Activated T-cell treated with anti-CD3 and anti-CD28 coated beads for 1 hour (primary cell): Measurements from ENCODE around the gene RANBP3.
A peak's percentile ranks its signal among the peaks of the same experiment; 100 is the strongest.
"Not testable (repeated sequence)": the region's sequence is repeated elsewhere in the genome, so short reads cannot be mapped to it uniquely, and the experiment has no call there.

Experiments used
- DNase-seq: peaks from one replicate; pipeline ENCODE4 v3.0.0-alpha.2; 2020; ENCODE audit warnings: low read depth

The RANBP3 gene

GRCh38 chr19:5966215-5966614 lies 11.7 kb downstream of the RANBP3 start:
- no peak for DNase-seq

GRCh38 chr19:5964816-5965565 lies 12.9 kb downstream of the RANBP3 start:
- DNase-seq: no peak

- DNase-seq: no peak
Measured at GRCh38 chr19:5963855-5964254, 14.1 kb downstream of the RANBP3 start.

- not testable (repeated sequence) for DNase-seq
Measured at GRCh38 chr19:5963259-5963658, 14.7 kb downstream of the RANBP3 start.

GRCh38 chr19:5961969-5962945 lies 15.7 kb downstream of the RANBP3 start:
- peak; percentile 60 for DNase-seq

- not testable (repeated sequence) for DNase-seq
Measured at GRCh38 chr19:5961641-5961968, 16.3 kb downstream of the RANBP3 start.

DNA sequence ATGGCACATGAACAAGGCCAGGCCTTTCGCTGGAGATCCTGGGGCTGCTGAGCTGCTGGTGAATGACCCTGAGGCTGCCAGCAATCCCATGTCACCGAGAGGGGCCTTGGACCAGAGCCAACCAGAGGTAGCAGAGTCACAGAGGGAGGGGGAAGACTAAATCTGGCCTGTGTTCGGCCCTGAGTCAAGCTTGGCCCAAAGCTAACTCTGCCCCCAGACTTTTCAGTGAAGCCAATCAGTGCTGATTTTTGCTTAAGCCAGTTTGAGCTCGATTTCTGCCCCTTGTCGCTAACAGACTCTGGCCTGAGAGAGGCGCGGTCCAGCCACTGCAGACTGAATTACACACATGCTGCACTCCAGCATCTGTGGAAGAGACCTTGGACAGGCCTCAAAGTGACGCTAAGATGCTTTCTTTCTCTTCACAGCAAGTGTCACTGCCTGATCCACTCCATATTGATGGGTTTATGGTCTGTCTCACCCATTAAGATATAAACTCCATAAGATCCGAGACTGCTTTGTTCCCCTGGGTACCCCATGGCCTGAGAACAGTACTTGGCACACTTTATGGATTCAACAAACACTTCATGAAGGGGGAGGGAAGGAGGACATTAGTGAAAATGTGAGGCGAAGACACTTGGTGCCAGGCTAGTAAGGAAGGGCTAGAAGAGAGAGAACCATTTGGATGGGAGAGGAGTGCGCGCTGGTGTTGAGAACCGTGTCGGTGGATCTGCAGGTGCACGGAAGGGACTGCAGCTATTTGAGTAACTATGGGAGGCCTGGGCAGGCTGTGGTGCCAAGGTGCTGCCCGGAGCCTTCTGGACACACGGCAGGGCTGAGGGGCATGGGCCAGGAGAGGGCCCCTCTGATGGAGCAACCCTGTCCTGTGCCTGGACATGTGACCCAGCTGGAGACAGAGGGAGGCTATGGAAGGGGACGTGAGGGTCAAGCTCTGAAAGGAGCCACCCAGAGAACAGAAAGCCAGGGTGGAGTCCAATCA lies 17.6 kb downstream of the RANBP3 start:
- DNase-seq: no peak

DNA sequence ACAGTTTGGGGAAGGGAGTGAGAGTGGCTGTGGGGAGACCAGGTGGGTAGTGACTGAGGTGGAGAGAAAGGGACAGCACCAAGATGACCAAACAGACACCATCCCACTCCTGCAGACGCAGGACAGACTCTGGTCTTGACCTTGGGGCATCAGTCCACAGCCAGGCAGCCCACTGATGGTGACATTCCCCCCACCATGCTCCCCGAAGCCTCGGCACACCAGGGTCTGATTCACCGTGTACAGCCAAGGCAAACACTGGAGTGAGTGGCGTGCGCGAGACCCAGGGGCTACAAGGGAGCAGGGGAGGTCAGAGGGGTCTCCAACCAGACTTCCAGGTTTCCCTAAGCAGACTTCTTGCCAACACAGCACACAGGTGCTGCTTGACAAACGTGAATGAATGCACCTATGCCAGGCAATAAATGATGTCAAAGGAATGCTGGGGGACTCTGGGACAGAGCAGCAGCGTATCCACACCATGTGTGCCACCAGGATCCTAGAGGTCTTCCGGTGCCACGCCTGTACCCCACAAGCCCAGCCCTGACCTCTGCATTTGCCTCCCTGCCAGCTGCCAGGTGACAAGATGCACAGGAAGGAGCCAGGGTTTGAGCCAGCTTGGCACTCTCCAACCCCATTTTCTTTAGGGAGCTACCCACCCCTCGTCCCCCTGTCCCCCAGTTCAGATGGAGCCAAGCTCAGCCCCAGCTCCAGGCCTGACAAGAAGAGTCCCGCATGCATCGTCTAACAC lies 18.5 kb downstream of the RANBP3 start:
- DNase-seq: no peak

DNA sequence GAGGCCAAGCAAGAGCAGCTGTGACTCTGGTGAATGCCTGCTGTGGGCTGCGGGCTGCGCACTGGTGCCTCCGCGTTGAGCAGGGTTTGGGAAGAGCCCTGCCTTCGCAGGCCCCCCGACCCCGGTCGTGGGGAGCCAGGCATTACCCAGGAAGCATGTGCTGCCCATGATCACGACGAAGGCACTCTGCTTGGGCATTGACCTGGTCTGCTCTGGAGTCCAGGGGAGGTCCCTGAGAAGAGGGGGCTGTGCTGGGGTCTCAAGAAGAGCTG lies 19.2 kb downstream of the RANBP3 start:
- DNase-seq: no peak

DNA sequence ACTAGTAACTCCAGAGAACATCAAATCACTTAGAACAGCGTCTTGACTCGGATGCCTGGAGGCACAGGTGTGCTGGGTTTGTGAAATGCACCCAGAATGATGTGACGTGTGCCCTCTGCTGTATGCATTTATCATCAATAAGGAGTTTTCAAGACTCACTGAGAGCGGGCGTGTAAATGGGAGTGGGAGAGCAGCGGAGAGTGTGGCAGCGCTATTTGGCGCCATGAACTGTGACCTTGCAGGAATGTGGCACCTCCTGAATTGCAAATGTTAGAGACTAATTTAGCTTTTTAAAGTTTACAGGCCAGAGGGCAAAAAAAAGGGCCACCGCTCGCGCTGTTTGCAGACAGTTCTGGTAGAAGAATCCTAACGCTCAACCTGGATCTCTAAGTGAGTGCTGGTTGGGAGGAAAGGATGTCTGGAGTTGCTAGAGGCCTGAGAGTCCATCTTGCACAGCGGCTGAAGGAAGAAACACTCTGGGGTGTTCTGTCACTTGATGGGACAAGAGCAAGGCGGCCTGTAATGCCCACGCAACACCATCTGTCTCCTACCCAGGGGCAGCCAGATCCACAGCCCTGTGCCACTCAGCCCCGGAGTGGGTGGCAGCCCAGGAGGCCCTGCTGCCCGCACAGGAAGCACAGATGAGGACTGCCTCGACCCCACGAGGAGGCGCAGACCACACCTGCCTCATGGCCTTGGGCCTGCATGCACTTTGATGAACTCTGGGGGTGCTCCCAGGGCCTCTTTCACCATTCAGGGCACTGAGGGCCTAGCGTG lies 19.7 kb downstream of the RANBP3 start:
- DNase-seq: no peak

DNA sequence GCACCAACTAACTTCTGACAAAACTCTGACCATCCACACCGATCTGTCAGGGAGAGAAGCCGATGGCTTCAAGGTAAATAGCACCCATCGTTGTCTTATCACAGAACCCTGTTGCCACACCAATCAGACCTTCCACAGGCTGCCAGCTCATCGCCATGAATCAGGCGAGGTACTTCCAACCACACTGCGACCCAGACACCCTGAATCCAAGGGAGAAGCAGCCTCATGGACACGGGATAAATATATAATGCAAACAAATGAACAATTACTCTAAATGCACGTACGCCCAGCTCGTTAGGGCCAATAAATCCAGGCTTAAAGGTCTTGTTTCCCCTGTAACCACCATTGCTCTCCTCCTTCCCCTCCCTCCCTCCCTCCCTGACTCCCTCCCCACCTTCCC lies 20.8 kb downstream of the RANBP3 start:
- DNase-seq: no peak

DNA sequence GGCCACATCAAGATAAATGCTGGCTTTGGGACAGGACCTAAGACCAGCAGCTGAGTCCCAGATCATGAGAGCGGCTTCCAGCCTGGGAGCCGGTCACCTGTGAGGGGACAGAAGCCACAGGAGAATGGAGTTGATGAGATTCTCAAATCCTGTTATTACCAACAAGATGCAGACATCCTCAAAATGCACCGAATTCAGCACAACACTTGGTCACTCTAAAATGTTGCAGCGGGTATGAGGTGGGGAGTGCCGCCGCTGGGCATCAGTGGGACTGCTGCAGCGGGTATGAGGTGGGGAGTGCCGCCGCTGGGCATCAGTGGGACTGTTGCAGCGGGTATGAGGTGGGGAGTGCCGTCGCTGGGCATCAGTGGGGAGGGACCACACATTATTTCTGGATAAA lies 21.2 kb downstream of the RANBP3 start:
- no peak for DNase-seq

- no peak for DNase-seq
Measured at GRCh38 chr19:5956323-5956722, 21.6 kb downstream of the RANBP3 start.

- no peak for DNase-seq
Measured at GRCh38 chr19:5955636-5955935, 22.4 kb downstream of the RANBP3 start.

DNA sequence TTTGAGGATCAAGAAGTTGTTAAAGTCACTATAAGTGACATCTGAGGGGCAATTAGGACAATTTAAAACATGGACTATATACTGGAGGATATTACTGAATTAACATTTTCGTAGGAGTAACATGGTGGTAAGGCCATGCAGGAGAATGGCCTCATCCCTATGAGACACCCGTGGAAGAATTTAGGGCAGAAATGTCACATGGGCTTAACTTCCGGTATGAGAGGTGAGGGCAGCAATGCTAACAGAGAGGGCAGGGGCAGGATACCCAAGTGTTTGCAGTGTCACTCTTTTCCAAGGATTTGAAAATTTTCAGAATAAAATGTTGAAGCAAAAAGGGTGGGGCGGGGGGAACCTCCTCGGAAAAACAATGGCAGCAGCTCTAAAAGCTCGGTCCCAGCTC lies 23.6 kb downstream of the RANBP3 start:
- DNase-seq: no peak

DNA sequence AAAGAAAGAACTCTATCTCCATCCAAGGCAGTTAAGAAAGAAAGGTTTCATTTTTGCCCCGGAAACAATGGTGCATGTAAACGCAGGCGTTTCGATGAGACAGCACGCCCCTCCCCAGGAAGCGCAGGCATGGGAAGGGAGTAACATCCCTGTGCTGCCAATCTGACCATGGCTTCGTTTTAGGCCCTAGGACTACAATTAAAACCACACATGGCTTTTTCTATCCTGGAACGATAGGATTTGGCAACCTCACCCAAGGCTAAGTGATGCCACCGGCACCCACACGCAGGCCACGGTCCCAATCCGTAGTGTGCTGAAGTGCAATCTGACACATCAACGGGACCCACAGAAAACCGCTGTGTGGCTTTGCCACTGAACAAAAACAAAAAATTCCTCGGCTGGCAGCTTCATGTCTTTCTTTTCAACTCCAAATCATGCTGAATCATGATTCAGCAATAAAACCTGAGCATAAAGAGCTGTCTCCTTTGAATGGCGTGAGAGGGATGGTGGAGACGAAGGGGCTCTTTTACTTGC lies 24.2 kb downstream of the RANBP3 start:
- no peak for DNase-seq

DNA sequence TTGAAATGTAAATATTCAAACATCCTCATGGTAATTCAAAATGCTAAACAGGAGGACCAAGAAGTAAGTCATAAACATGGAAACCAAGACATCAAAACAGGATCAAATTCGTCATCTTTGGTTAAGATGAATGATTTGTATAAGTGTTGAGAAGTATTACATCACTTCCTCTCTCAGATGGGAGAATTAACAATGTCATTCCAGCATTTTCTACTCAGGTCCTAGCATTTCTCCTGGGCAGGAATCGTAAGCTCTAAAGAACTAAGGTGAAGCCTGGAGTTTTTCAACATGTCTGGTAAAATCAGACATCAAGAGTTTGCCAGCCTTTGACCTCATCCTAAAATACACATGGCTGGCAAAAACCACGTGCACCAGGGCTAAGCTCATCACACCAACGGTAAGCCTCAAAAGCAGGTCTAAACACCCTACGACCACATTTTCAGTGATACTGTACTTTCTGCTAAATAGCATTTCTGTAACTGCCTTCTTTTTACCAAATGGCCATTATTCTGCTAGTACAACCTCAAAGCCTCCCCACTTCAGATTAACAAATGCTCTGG lies 24.8 kb downstream of the RANBP3 start:
- no peak for DNase-seq

- DNase-seq: no peak
Measured at GRCh38 chr19:5952193-5953029, 25.5 kb downstream of the RANBP3 start.

DNA sequence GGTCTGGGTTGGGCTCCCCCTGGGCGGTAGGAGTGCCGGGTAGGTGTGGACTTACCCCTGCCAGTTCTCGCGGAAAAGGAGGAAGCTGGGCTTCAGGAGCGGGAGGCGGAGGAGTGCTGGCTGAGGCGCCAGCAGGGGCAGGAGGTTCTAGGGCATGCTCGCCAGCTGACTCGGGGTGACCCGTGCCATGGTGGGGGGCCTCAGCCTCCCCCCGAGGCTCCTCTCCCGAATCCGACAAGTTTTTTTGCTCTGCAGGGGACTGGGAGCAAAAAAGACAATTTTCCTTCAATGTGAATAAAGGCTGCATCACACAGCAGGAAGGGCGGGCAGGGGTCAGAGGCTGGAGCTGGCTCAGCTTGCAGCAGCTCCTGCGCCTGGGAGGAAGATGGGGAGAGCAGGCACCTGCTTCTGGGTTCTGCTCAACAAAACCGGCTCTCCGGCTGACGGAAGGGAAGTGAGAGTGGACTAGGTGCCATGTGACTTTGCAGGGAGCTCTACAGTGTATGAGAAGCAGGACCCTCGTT lies 26.5 kb downstream of the RANBP3 start:
- DNase-seq: no peak
